Measurements from ENCODE around the gene FAM216A. TPM values are rescaled to one million over a fixed set of nuclear protein-coding genes. Genes with fewer than 3 reads are reported as not detected.

Gene FAM216A
- total RNA-seq, 1 donor: 20.7 TPM

- TF ChIP-seq CTCF (IDR thresholded peaks at IDR 0.05; ENCODE audit: insufficient read depth, low read depth, low read length): no peak
- H3K4me3 ChIP-seq (ENCODE audit: low read depth, low read length): no peak overlapping the region
- DNase-seq (ENCODE audit: low read depth): no peak
Observed at GRCh38 chr12:110532644-110533043, 64.0 kb downstream of the FAM216A start.

- no peak overlapping the region for H3K4me3 ChIP-seq (ENCODE audit: low read depth, low read length)
- TF ChIP-seq CTCF (IDR thresholded peaks at IDR 0.05; ENCODE audit: insufficient read depth, low read depth, low read length): no peak
- DNase-seq (ENCODE audit: low read depth): peak; percentile 79
Observed at GRCh38 chr12:110533607-110534006, 65.0 kb downstream of the FAM216A start.

- no peak overlapping the region for H3K4me3 ChIP-seq (ENCODE audit: low read depth, low read length)
- no peak for DNase-seq (ENCODE audit: low read depth)
- no peak for TF ChIP-seq CTCF (IDR thresholded peaks at IDR 0.05; ENCODE audit: insufficient read depth, low read depth, low read length)
Observed at GRCh38 chr12:110534811-110535210, 66.2 kb downstream of the FAM216A start.

- H3K4me3 ChIP-seq (ENCODE audit: low read depth, low read length): no peak overlapping the region
- no peak for TF ChIP-seq CTCF (IDR thresholded peaks at IDR 0.05; ENCODE audit: insufficient read depth, low read depth, low read length)
- DNase-seq (ENCODE audit: low read depth): no peak
Observed at GRCh38 chr12:110536834-110537604, 68.4 kb downstream of the FAM216A start.

GRCh38 chr12:110537605-110538409 lies 69.2 kb downstream of the FAM216A start:
- no peak overlapping the region for H3K4me3 ChIP-seq (ENCODE audit: low read depth, low read length)
- no peak for DNase-seq (ENCODE audit: low read depth)
- TF ChIP-seq CTCF (IDR thresholded peaks at IDR 0.05; ENCODE audit: insufficient read depth, low read depth, low read length): no peak

GRCh38 chr12:110538869-110539622 lies 70.4 kb downstream of the FAM216A start:
- TF ChIP-seq CTCF (IDR thresholded peaks at IDR 0.05; ENCODE audit: insufficient read depth, low read depth, low read length): no peak
- DNase-seq (ENCODE audit: low read depth): no peak
- H3K4me3 ChIP-seq (ENCODE audit: low read depth, low read length): no peak overlapping the region

Small RNA genes within 50 kb of the gene (small RNA-seq; reads per million reads assigned to genes)
- gene RF00278: not detected

Other genes with a start within 250 kb of the FAM216A start
- gene ATP2A2, start 187.6 kb upstream of the FAM216A start, total RNA-seq: 221 and 247 TPM in 2 replicates
- gene ANAPC7, start 65.1 kb upstream of the FAM216A start, total RNA-seq: 35.4 and 57.4 TPM in 2 replicates
- 259 and 354 TPM in 2 replicates for gene ARPC3, start 18.5 kb upstream of the FAM216A start, total RNA-seq
- gene GPN3, start 588 bp upstream of the FAM216A start, total RNA-seq: 12.2 and 16.4 TPM in 2 replicates
- gene VPS29, start 33.3 kb downstream of the FAM216A start, total RNA-seq: 88.3 and 93.7 TPM in 2 replicates
- gene RAD9B, start 33.5 kb downstream of the FAM216A start, total RNA-seq: 0.64 and 1.3 TPM in 2 replicates
- 6.4 and 9.5 TPM in 2 replicates for gene PPTC7, start 114.5 kb downstream of the FAM216A start, total RNA-seq
- 26.4 and 28.9 TPM in 2 replicates for gene TCTN1, start 145.3 kb downstream of the FAM216A start, total RNA-seq
- gene HVCN1, start 220.3 kb downstream of the FAM216A start, total RNA-seq: 5.6 and 5.8 TPM in 2 replicates

All from fibroblast of villous mesenchyme (primary cell).